H1 (cell line): ENCODE results near the gene AGAP3.

Source experiments
- BCL11A ChIP-seq, 2 experiments: IDR thresholded peaks; one replicate each; pipeline ENCODE4 v1.6.1; 2011; ENCODE audit warnings: low read depth in 2 of 2, low read length in 2 of 2, mild to moderate bottlenecking in 2 of 2
- CREB1 ChIP-seq: IDR thresholded peaks from 2 replicates; pipeline ENCODE4 v1.6.1; 2012; ENCODE audit warnings: inconsistent platforms
- GABPA ChIP-seq: IDR thresholded peaks from 2 replicates; pipeline ENCODE4 v1.6.1; 2011; ENCODE audit warnings: mild to moderate bottlenecking, low read length, moderate library complexity, borderline replicate concordance; ENCODE audit not compliant: insufficient read depth
- TF ChIP-seq, protein P1 (sequence below), 3 experiments: IDR thresholded peaks; 1 replicate in 2 of 3; 2 replicates in 1 of 3; pipeline versions ENCODE4 v1.5.1 to v1.6.1; 2011; ENCODE audit warnings: low read length in 3 of 3, mild to moderate bottlenecking in 3 of 3, inconsistent platforms in 2 of 3, low read depth in 1 of 3, moderate library complexity in 1 of 3; ENCODE audit not compliant: insufficient read depth in 1 of 3; ENCODE audit errors: control extremely low read depth in 1 of 3

DNA sequence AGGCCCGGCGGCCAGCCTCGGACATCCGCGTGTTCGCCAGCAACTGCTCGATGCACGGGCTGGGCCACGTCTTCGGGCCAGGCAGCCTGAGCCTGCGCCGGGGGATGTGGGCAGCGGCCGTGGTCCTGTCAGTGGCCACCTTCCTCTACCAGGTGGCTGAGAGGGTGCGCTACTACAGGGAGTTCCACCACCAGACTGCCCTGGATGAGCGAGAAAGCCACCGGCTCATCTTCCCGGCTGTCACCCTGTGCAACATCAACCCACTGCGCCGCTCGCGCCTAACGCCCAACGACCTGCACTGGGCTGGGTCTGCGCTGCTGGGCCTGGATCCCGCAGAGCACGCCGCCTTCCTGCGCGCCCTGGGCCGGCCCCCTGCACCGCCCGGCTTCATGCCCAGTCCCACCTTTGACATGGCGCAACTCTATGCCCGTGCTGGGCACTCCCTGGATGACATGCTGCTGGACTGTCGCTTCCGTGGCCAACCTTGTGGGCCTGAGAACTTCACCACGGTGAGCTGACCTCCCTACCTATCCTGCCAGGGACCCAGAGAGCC, 37.3 kb upstream of the AGAP3 start:
- TF ChIP-seq BCL11A (IDR thresholded peaks at IDR 0.05; ENCODE audit: low read depth in 2 of 2, low read length in 2 of 2) = no peak
- no peak for TF ChIP-seq CREB1
- no peak for TF ChIP-seq GABPA
- TF ChIP-seq, protein P1, sequence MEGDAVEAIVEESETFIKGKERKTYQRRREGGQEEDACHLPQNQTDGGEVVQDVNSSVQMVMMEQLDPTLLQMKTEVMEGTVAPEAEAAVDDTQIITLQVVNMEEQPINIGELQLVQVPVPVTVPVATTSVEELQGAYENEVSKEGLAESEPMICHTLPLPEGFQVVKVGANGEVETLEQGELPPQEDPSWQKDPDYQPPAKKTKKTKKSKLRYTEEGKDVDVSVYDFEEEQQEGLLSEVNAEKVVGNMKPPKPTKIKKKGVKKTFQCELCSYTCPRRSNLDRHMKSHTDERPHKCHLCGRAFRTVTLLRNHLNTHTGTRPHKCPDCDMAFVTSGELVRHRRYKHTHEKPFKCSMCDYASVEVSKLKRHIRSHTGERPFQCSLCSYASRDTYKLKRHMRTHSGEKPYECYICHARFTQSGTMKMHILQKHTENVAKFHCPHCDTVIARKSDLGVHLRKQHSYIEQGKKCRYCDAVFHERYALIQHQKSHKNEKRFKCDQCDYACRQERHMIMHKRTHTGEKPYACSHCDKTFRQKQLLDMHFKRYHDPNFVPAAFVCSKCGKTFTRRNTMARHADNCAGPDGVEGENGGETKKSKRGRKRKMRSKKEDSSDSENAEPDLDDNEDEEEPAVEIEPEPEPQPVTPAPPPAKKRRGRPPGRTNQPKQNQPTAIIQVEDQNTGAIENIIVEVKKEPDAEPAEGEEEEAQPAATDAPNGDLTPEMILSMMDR (IDR thresholded peaks at IDR 0.05; ENCODE audit: control extremely low read depth in 1 of 3, insufficient read depth in 1 of 3, low read depth in 1 of 3, low read length in 3 of 3) = no peak
